HEK293T (cell line): Measurements from ENCODE around the gene KCNK16.

Experiments
- CTCF ChIA-PET: fragments of 350-600 bp; formaldehyde crosslinking; extraction: SDS; loops from one replicate; lab custom pipeline; 2021; ENCODE audit warnings: antibody characterized with exemption, inconsistent platforms; lab: Yijun Ruan, JAX
- POLR2A ChIA-PET: fragments of 350-600 bp; formaldehyde crosslinking; extraction: SDS; loops from one replicate; lab custom pipeline; 2020; ENCODE audit warnings: antibody characterized with exemption, inconsistent platforms; lab: Yijun Ruan, JAX
- DNase-seq: peaks from one replicate; pipeline ENCODE4 v3.0.0; 2012; ENCODE audit warnings: mixed read lengths; ENCODE audit errors: extremely low spot score
- ARNT ChIP-seq: fragments of 450-650 bp; IDR thresholded peaks from 2 replicates; pipeline ENCODE4 v1.6.1; 2017; ENCODE audit warnings: mild to moderate bottlenecking
- BHLHE40 ChIP-seq: fragments of 450-650 bp; IDR thresholded peaks from 2 replicates; pipeline ENCODE4 v1.6.1; 2016; ENCODE audit warnings: mild to moderate bottlenecking, moderate library complexity, borderline replicate concordance
- CTBP1 ChIP-seq: fragments of 450-650 bp; IDR thresholded peaks from 2 replicates; pipeline ENCODE4 v1.6.1; 2016; ENCODE audit warnings: borderline replicate concordance
- ELF4 ChIP-seq: fragments of 450-650 bp; IDR thresholded peaks from 2 replicates; pipeline ENCODE4 v1.6.1; 2017; ENCODE audit warnings: antibody characterized with exemption
- FOXA1 ChIP-seq: fragments of 450-650 bp; IDR thresholded peaks from 2 replicates; pipeline ENCODE4 v1.6.1; 2016; ENCODE audit warnings: mild to moderate bottlenecking
- FOXK2 ChIP-seq: fragments of 450-650 bp; IDR thresholded peaks from 2 replicates; pipeline ENCODE4 v1.6.1; 2016; ENCODE audit warnings: mild to moderate bottlenecking
- FOXM1 ChIP-seq: fragments of 450-650 bp; IDR thresholded peaks from 2 replicates; pipeline ENCODE4 v1.6.1; 2017; ENCODE audit warnings: mild to moderate bottlenecking, borderline replicate concordance
- HDGF ChIP-seq: fragments of 450-650 bp; IDR thresholded peaks from 2 replicates; pipeline ENCODE4 v1.6.1; 2017; ENCODE audit warnings: antibody characterized with exemption, borderline replicate concordance
- L3MBTL2 ChIP-seq: fragments of 450-650 bp; conservative IDR thresholded peaks from 2 replicates; pipeline ENCODE4 v1.6.1; 2016; ENCODE audit warnings: mild to moderate bottlenecking
- LEF1 ChIP-seq: fragments of 450-650 bp; IDR thresholded peaks from 2 replicates; pipeline ENCODE4 v1.6.1; 2017; ENCODE audit warnings: mild to moderate bottlenecking, borderline replicate concordance
- NFRKB ChIP-seq: fragments of 450-650 bp; IDR thresholded peaks from 2 replicates; pipeline ENCODE4 v1.6.1; 2016; ENCODE audit warnings: mild to moderate bottlenecking, moderate library complexity
- SP1 ChIP-seq: fragments of 450-650 bp; IDR thresholded peaks from 2 replicates; pipeline ENCODE4 v1.6.1; 2017
- SUZ12 ChIP-seq: fragments of 450-650 bp; IDR thresholded peaks from 2 replicates; pipeline ENCODE4 v1.6.1; 2016; ENCODE audit warnings: mild to moderate bottlenecking
- TARDBP ChIP-seq: fragments of 450-650 bp; IDR thresholded peaks from 2 replicates; pipeline ENCODE4 v1.6.1; 2016
- ZNF384 ChIP-seq: fragments of 450-650 bp; IDR thresholded peaks from 2 replicates; pipeline ENCODE4 v1.6.1; 2016
- TF ChIP-seq, protein P1 (sequence below): fragments of 450-650 bp; IDR thresholded peaks from 2 replicates; pipeline ENCODE4 v1.6.1; 2016

Gene KCNK16

DNA sequence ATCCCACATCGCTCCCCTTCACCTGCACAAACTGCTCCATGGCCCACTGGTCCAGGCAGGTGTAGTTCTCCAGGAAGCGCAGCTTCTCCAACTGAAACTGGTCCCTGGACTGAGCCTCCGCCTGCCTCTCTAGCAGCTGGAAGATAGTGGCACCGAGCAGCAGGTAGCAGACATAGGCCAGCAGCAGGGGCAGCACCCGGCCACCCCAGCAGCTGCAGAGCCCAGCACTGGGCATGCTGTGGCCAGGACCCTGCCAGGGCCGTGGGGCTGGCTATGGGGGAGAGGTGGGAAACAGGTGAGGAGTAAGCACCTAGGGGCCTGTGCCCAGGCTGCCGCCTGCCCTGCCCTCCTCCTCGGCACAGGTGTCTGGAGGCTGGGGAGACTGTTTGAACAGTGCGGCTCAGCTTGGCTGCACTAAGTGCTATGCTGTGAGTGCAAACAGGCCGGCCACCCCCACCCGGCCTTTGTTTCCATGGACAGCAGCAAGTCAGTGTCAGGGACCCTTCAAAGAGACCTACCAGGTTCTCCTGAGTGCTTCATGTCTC is at the start of gene KCNK16:
Gene KCNK16 (minus strand): TSS at position 397 of the 545 bp plus-strand sequence. CDS start 162 bp downstream, at position 235.
- DNase-seq, result no peak
- CTCF ChIA-PET, result no interaction called here
- POLR2A ChIA-PET, result no interaction called here
- TF ChIP-seq FOXA1 (no peak), HDGF (no peak), BHLHE40 (no peak), FOXK2 (no peak), TARDBP (no peak), ARNT (no peak), NFRKB (no peak), L3MBTL2 (no peak), ZNF384 (no peak), ELF4 (no peak)

DNA sequence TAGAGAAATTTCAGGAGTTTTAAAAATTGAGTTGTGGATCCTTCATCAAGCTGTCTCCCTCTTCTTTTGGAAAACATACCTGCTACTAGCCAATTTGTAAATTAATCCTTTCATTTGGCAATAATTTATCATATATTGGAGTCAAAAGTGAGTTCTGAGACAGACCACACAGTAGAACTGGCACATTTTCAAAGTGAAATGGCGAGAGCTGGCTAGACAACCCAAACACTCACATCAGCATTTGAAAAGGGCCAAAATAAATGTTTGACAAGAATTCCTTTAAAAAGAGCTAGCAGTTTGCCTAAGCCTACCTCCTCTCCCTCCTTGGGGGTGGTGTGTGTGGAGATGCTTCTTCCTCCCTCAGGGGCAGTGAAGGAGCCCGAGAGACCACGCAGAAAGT is 47.9 kb upstream of the KCNK16 start:
- TF ChIP-seq ARNT (no peak), CTBP1 (no peak), FOXA1 (no peak), SUZ12 (no peak), BHLHE40 (no peak), ELF4 (no peak), L3MBTL2 (no peak), FOXK2 (no peak), HDGF (no peak), SP1 (no peak), FOXM1 (no peak), TARDBP (no peak), ZNF384 (no peak), LEF1 (no peak)
- TF ChIP-seq, protein P1, sequence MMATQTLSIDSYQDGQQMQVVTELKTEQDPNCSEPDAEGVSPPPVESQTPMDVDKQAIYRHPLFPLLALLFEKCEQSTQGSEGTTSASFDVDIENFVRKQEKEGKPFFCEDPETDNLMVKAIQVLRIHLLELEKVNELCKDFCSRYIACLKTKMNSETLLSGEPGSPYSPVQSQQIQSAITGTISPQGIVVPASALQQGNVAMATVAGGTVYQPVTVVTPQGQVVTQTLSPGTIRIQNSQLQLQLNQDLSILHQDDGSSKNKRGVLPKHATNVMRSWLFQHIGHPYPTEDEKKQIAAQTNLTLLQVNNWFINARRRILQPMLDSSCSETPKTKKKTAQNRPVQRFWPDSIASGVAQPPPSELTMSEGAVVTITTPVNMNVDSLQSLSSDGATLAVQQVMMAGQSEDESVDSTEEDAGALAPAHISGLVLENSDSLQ, result no peak
- CTCF ChIA-PET, result interaction anchor here (0.6 to 2.0 kb wide), 3 partner anchors 9 to 549 kb away, joined by 3 to 5 read pairs (median 3); no protein-coding TSS in a partner anchor
- DNase-seq, result no peak
- POLR2A ChIA-PET, result no interaction called here

DNA sequence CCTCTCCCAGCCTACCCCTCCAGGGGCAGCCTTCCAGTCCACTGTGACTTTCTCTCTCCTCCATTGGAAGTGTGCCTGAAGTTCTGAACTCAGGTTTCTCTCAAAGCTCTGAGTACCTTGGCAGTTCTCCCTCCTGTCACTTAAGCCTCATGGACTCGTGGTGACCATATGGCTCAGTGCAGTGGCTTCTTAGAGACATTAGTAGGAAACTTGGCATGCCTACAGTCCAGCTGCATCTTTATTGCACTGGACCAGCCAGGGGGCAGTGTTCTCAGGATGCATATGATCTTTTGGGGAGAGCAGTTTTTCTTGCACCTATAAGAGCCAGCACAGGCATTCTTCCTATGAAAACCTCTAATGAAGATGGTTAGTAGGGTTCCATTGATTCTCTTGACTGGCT is 47.5 kb upstream of the KCNK16 start:
- ChIA-PET CTCF (interaction anchor here (0.6 to 2.0 kb wide), 3 partner anchors 8 to 550 kb away, joined by 3 to 5 read pairs (median 3); no protein-coding TSS in a partner anchor), POLR2A (no interaction called here)
- no peak for DNase-seq

DNA sequence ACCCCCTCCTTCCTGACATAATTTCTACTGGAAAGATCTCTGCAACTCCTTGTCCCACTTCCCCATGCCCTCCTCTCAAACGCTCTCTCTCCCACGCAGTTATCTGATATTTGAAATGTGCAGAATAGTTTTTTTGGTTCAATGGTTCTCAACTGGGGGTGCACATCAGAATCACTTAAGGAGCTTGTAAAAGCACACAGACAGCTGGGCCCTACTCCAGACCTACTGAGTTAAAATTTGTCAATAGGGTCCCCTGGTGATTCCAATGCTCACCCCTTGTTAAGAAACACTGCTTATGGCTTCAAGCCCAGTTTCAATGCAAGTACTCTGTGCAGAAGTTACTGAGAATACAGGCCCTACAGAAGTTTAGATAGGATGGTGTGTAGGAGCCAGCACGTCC is 45.2 kb upstream of the KCNK16 start:
- DNase-seq, result no peak
- TF ChIP-seq FOXK2, result no peak
- TF ChIP-seq CTBP1, result no peak
- no peak for TF ChIP-seq SP1
- no peak for TF ChIP-seq ZNF384
- TF ChIP-seq L3MBTL2, result no peak
- TF ChIP-seq SUZ12, result no peak
- TF ChIP-seq NFRKB, result no peak
- no peak for TF ChIP-seq FOXM1
- TF ChIP-seq, protein P1, result no peak
- no peak for TF ChIP-seq ELF4
- TF ChIP-seq TARDBP, result no peak
- CTCF ChIA-PET, result no interaction called here
- POLR2A ChIA-PET, result no interaction called here

More for the DNA sequence above, 47.5 kb upstream of the KCNK16 start:
- TF ChIP-seq ZNF384 (no peak), ELF4 (no peak), CTBP1 (no peak), TARDBP (no peak), NFRKB (no peak), FOXM1 (no peak), LEF1 (no peak), L3MBTL2 (no peak), SUZ12 (no peak), BHLHE40 (no peak), FOXK2 (no peak), ARNT (no peak), HDGF (no peak), FOXA1 (no peak)
- TF ChIP-seq, protein P1, result no peak

DNA sequence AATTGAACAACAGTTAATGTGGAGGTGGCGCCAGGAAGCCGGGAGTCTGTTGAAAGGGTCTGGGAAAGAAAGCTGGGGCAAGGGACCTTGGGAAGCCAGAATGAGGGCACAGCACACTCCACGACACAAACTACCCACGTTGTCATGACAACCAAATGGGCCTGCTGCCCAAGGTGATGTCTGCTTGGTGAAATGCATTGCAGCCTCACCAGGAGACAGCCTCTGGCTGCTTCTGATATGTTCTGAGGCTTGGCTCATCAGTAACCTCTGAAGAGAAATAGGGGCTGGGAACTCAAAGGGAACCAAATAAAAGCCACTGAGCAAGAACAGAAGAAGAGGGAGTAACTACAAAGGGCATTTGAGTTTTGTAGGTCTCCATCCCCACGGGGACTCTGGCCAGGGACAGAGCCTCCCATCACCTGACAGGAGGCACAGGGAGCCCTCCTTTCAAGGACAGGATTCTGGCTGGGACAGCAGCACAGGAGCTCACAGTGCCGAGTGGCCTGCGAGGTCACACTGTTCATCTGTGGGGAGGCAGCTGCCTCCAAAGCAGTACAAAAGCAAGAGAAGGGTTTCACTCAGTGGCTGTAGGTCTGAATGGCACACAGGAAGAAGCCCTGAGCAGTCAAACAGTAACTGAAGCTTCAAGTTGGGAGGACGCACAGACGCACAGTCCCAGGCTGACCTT is 44.6 kb upstream of the KCNK16 start:
- no peak for DNase-seq
- no peak for TF ChIP-seq SUZ12
- TF ChIP-seq, protein P1, result no peak
- no peak for TF ChIP-seq L3MBTL2
- no peak for TF ChIP-seq FOXK2
- TF ChIP-seq LEF1, result no peak
- TF ChIP-seq ZNF384, result no peak
- TF ChIP-seq TARDBP, result no peak
- no peak for TF ChIP-seq ELF4
- no peak for TF ChIP-seq NFRKB
- TF ChIP-seq CTBP1, result no peak
- no peak for TF ChIP-seq SP1
- no peak for TF ChIP-seq ARNT
- TF ChIP-seq FOXM1, result no peak
- no peak for TF ChIP-seq HDGF
- no peak for TF ChIP-seq FOXA1
- no peak for TF ChIP-seq BHLHE40
- ChIA-PET CTCF (no interaction called here), POLR2A (no interaction called here)
